B cell (primary cell): ENCODE data around the gene GFPT1. TPM values are rescaled to one million over a fixed set of nuclear protein-coding genes. Genes with fewer than 3 reads are reported as not detected.

ENCODE experiments used
- ATAC-seq: fragments of 200-7000 bp; cut with Tn5 transposase; one replicate; pipeline ENCODE4 v1.10.0; 2021; ENCODE audit warnings: low read depth, mild to moderate bottlenecking, moderate number of reproducible peaks, moderate library complexity
- CTCF ChIA-PET: fragments of 350-600 bp; sonication (Branson Sonifier 250); formaldehyde crosslinking; loops from one replicate; lab custom pipeline; 2021; ENCODE audit warnings: antibody characterized with exemption, inconsistent platforms; lab: Charles Lee
- POLR2A ChIA-PET: fragments of 350-600 bp; sonication (Branson Sonifier 250); formaldehyde crosslinking; loops from one replicate; lab custom pipeline; 2021; ENCODE audit warnings: antibody characterized with exemption; lab: Charles Lee
- DNase-seq: peaks from one replicate; pipeline ENCODE4 v3.0.0; 2013
- H2AFZ ChIP-seq: 2 replicates; pipeline ENCODE4 v1.6.1; 2012; ENCODE audit warnings: mild to moderate bottlenecking, low read depth, low read length; ENCODE audit not compliant: insufficient read depth, poor library complexity, severe bottlenecking
- H3K27ac ChIP-seq, 2 donors: 1 replicate in 1 of 2; 2 replicates in 1 of 2; pipeline ENCODE4 v1.5.1; 2012 to 2013; ENCODE audit warnings: low read length in 2 of 2, mild to moderate bottlenecking in 2 of 2, moderate library complexity in 1 of 2
- H3K27me3 ChIP-seq, 4 experiments: fragments of 200-600 bp in 1 of 4; sonication (generic) in 1 of 4; replicated peaks in 1 of 4; 1 replicate in 2 of 4; 2 replicates in 2 of 4; pipeline versions ENCODE4 v1.6.1 to v1.7.0; 2013 to 2016; ENCODE audit warnings: low read length in 3 of 4, mild to moderate bottlenecking in 2 of 4, mixed read lengths in 1 of 4, moderate library complexity in 1 of 4; ENCODE audit not compliant: insufficient read depth in 4 of 4, control insufficient read depth in 3 of 4; ENCODE audit errors: control extremely low read depth in 1 of 4
- H3K36me3 ChIP-seq, 2 experiments: replicated peaks in 1 of 2; 1 replicate in 1 of 2; 2 replicates in 1 of 2; pipeline versions ENCODE4 v1.6.1 to v1.7.1; 2013; ENCODE audit warnings: low read length in 1 of 2; ENCODE audit not compliant: insufficient read depth in 2 of 2, control insufficient read depth in 1 of 2; ENCODE audit errors: control extremely low read depth in 1 of 2, extremely low read depth in 1 of 2
- H3K4me1 ChIP-seq, 2 donors: fragments of 200-600 bp in 1 of 2; sonication (generic) in 1 of 2; 1 replicate in 1 of 2; 2 replicates in 1 of 2; pipeline versions ENCODE4 v1.5.1 to v1.6.1; 2013 to 2017; ENCODE audit warnings: low read length in 2 of 2; ENCODE audit not compliant: control insufficient read depth in 2 of 2, insufficient read depth in 2 of 2
- H3K4me2 ChIP-seq: replicated peaks from 2 replicates; pipeline ENCODE3; 2012; ENCODE audit warnings: mild to moderate bottlenecking, low read depth, low read length; ENCODE audit not compliant: poor library complexity, severe bottlenecking
- H3K4me3 ChIP-seq, 5 experiments: fragments of 200-600 bp in 1 of 5; sonication (generic) in 1 of 5; 1 replicate in 3 of 5; 2 replicates in 2 of 5; pipeline versions ENCODE4 v1.5.1 to v1.7.0; 2011 to 2016; ENCODE audit warnings: low read length in 4 of 5, mild to moderate bottlenecking in 4 of 5, low read depth in 2 of 5, control low read depth in 1 of 5, moderate library complexity in 1 of 5; ENCODE audit not compliant: insufficient read depth in 1 of 5; ENCODE audit errors: control extremely low read depth in 1 of 5, extremely low read depth in 1 of 5
- H3K79me2 ChIP-seq: fragments of 200-600 bp; sonication (generic); one replicate; pipeline ENCODE4 v1.6.0; 2016; ENCODE audit warnings: low read length; ENCODE audit not compliant: control insufficient read depth, insufficient read depth
- H3K9ac ChIP-seq: fragments of 200-600 bp; sonication (generic); 2 replicates; pipeline ENCODE4 v1.6.1; 2017; ENCODE audit warnings: mild to moderate bottlenecking, low read length, moderate library complexity
- H3K9me3 ChIP-seq, 3 donors: one replicate each; pipeline versions ENCODE4 v1.6.1 to v1.7.1; 2013; ENCODE audit warnings: low read length in 2 of 3; ENCODE audit not compliant: control insufficient read depth in 2 of 3, insufficient read depth in 1 of 3; ENCODE audit errors: control extremely low read depth in 1 of 3
- H4K20me1 ChIP-seq: 2 replicates; pipeline ENCODE4 v1.6.0; 2012; ENCODE audit warnings: mild to moderate bottlenecking, low read length; ENCODE audit not compliant: insufficient read depth, control insufficient read depth, poor library complexity, severe bottlenecking
- H3K27ac Mint-ChIP-seq: one replicate; pipeline ENCODE4 v1.8.0; 2021; ENCODE audit warnings: mixed read lengths
- H3K27me3 Mint-ChIP-seq: one replicate; pipeline ENCODE4 v1.8.0; 2021; ENCODE audit warnings: mixed read lengths
- H3K4me1 Mint-ChIP-seq: one replicate; pipeline ENCODE4 v1.8.0; 2021; ENCODE audit warnings: mixed read lengths
- H3K4me3 Mint-ChIP-seq: one replicate; pipeline ENCODE4 v1.8.0; 2021; ENCODE audit warnings: mixed read lengths
- H3K9me3 Mint-ChIP-seq: one replicate; pipeline ENCODE4 v1.8.0; 2022; ENCODE audit warnings: mixed read lengths; ENCODE audit not compliant: insufficient read depth
- EZH2 ChIP-seq: IDR thresholded peaks from 2 replicates; pipeline ENCODE4 v1.6.1; 2012; ENCODE audit warnings: borderline replicate concordance, low read depth, mild to moderate bottlenecking, moderate library complexity, low read length; ENCODE audit not compliant: insufficient read depth, poor library complexity, severe bottlenecking
- WGBS: methylation state at CpG from one replicate; pipeline ENCODE4 v1.1.5; 2013; ENCODE audit warnings: missing lambda C conversion rate; ENCODE audit not compliant: insufficient coverage; 5-methylcytosine and 5-hydroxymethylcytosine counted together
- intact Hi-C: fragments of 100-400 bp; cut with micrococcal nuclease; formaldehyde crosslinking; loops from one replicate; pipeline ENCODE4 v1.10.0; 2022
- polyA plus RNA-seq: library from polyadenylated mRNA; depleted of rRNA; stranded (reverse); fragments of >200 nt; gene quantifications from 2 replicates; pipeline ENCODE4 v1.2.3, GENCODE V29; 2012
- total RNA-seq, 2 donors: library from RNA; stranded (reverse); fragments of 120-200 nt in 1 of 2; gene quantifications; 1 replicate in 1 of 2; 2 replicates in 1 of 2; pipeline versions ENCODE4 v1.2.3 to v1.2.4, GENCODE V29; 2013 to 2022
- TF ChIP-seq, protein P1 (sequence below): fragments of 200-600 bp; IDR thresholded peaks from one replicate; pipeline ENCODE4 v1.8.0; 2022; ENCODE audit warnings: antibody characterized with exemption, mild to moderate bottlenecking

The GFPT1 gene
- total and polyA plus RNA-seq, 2 donors (not counting 1 experiment from before 2014, with no cell fraction given), result 2.8 to 18.1 TPM

GRCh38 chr2:69393963-69394362 is 6.9 kb upstream of the GFPT1 start:
- Mint-ChIP-seq H3K27ac (no peak overlapping the region), H3K4me1 (no peaks in the 10 kb centered on the region), H3K27me3 (no peaks in the 10 kb centered on the region), H3K4me3 (no peak overlapping the region), H3K9me3 (no peaks in the 10 kb centered on the region)
- POLR2A ChIA-PET, result no interaction called here
- H3K9ac ChIP-seq, result no peak overlapping the region
- H3K27ac ChIP-seq, result no peak overlapping the region
- H3K9me3 ChIP-seq, result no peaks in the 10 kb centered on the region
- no peaks in the 10 kb centered on the region for H3K27me3 ChIP-seq
- H3K4me1 ChIP-seq, result no peaks in the 10 kb centered on the region
- ATAC-seq, result no peak
- H3K4me2 ChIP-seq, result no peak overlapping the region
- no peaks in the 10 kb centered on the region for H3K79me2 ChIP-seq
- no peak for DNase-seq
- no peak overlapping the region for H3K4me3 ChIP-seq
- intact Hi-C loops, result no loop called here
- H2AFZ ChIP-seq, result no peak overlapping the region
- H3K36me3 ChIP-seq, result peaks cover 5 to 18% of the 10 kb centered on the region in 2 experiments
- no peaks in the 10 kb centered on the region for H4K20me1 ChIP-seq
- TF ChIP-seq, protein P1, sequence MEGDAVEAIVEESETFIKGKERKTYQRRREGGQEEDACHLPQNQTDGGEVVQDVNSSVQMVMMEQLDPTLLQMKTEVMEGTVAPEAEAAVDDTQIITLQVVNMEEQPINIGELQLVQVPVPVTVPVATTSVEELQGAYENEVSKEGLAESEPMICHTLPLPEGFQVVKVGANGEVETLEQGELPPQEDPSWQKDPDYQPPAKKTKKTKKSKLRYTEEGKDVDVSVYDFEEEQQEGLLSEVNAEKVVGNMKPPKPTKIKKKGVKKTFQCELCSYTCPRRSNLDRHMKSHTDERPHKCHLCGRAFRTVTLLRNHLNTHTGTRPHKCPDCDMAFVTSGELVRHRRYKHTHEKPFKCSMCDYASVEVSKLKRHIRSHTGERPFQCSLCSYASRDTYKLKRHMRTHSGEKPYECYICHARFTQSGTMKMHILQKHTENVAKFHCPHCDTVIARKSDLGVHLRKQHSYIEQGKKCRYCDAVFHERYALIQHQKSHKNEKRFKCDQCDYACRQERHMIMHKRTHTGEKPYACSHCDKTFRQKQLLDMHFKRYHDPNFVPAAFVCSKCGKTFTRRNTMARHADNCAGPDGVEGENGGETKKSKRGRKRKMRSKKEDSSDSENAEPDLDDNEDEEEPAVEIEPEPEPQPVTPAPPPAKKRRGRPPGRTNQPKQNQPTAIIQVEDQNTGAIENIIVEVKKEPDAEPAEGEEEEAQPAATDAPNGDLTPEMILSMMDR, result no peak
- TF ChIP-seq EZH2, result no peak
- CTCF ChIA-PET, result no interaction called here

DNA sequence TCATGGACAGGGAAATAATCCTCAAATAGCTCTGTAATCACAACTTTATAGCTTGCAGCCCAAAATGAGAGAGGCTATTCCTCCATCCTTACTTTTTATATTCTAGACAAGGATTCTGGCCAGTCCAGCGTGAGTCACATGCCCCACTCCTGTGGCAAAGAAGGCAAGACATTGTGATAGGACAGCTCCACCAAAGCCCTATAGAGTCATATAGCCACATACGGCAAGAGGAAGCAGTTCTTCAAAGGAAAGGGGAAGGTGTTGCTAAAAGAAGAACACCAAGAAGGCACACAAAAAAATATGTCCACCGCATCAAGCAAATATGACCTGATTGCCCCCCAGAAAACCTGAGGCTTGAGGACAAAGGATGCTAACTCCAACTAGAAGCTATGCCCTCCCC is 3.4 kb upstream of the GFPT1 start:
- H3K4me1 ChIP-seq, result peaks cover 15 to 16% of the 10 kb centered on the region in 2 donors
- no peak overlapping the region for H3K4me3 ChIP-seq
- Mint-ChIP-seq H3K27ac (no peak overlapping the region), H3K27me3 (no peaks in the 10 kb centered on the region), H3K4me1 (peaks cover 20% of the 10 kb centered on the region), H3K4me3 (no peak overlapping the region), H3K9me3 (no peaks in the 10 kb centered on the region)
- no peak overlapping the region for H3K27ac ChIP-seq
- H3K79me2 ChIP-seq, result peaks cover 18% of the 10 kb centered on the region
- no peaks in the 10 kb centered on the region for H4K20me1 ChIP-seq
- ChIA-PET CTCF (interaction anchor here (1.0 kb wide), 1 partner anchor 47 kb away, joined by 3 read pairs; the partner anchor contains the start of gene NFU1), POLR2A (no interaction called here)
- peaks cover 1 to 6% of the 10 kb centered on the region in 2 experiments for H3K36me3 ChIP-seq
- no peaks in the 10 kb centered on the region for H3K27me3 ChIP-seq
- DNase-seq (no peak), ATAC-seq (no peak)
- H2AFZ ChIP-seq, result no peak overlapping the region
- intact Hi-C loops, result no loop called here
- H3K9ac ChIP-seq, result no peak overlapping the region
- WGBS, result no CpG with 5 or more reads among the region's 3 CpGs
- H3K4me2 ChIP-seq, result no peak overlapping the region
- TF ChIP-seq, protein P1, result no peak
- TF ChIP-seq EZH2, result no peak
- H3K9me3 ChIP-seq, result no peaks in the 10 kb centered on the region
